RPMI8226 (cell line): Measurements from ENCODE around the gene C17orf100.
"Not testable (repeated sequence)": the region's sequence is repeated elsewhere in the genome, so short reads cannot be mapped to it uniquely, and the experiment has no call there.

Experiments used
- DNase-seq: peaks from one replicate; pipeline ENCODE4 v3.0.0-alpha.2; 2015

The C17orf100 gene

GRCh38 chr17:6669479-6670212 lies 18.1 kb downstream of the C17orf100 start:
- no peak for DNase-seq

- no peak for DNase-seq
Measured at GRCh38 chr17:6670571-6670970, 19.0 kb downstream of the C17orf100 start.

- DNase-seq, result no peak
Measured at GRCh38 chr17:6670999-6671398, 19.4 kb downstream of the C17orf100 start.

- DNase-seq, result no peak
Measured at GRCh38 chr17:6671431-6671830, 19.9 kb downstream of the C17orf100 start.

- no peak for DNase-seq
Measured at GRCh38 chr17:6674586-6674985, 23.0 kb downstream of the C17orf100 start.

- DNase-seq, result no peak
Measured at GRCh38 chr17:6675201-6675825, 23.8 kb downstream of the C17orf100 start.

GRCh38 chr17:6676802-6677157 lies 25.2 kb downstream of the C17orf100 start:
- no peak for DNase-seq

- DNase-seq, result no peak
Measured at GRCh38 chr17:6677158-6677831, 25.7 kb downstream of the C17orf100 start.

- no peak for DNase-seq
Measured at GRCh38 chr17:6677946-6678345, 26.4 kb downstream of the C17orf100 start.

GRCh38 chr17:6679241-6679640 lies 27.7 kb downstream of the C17orf100 start:
- no peak for DNase-seq

GRCh38 chr17:6681176-6681575 lies 29.6 kb downstream of the C17orf100 start:
- no peak for DNase-seq

GRCh38 chr17:6681671-6682070 lies 30.1 kb downstream of the C17orf100 start:
- DNase-seq, result no peak

- no peak for DNase-seq
Measured at GRCh38 chr17:6682339-6682738, 30.8 kb downstream of the C17orf100 start.

- DNase-seq, result no peak
Measured at GRCh38 chr17:6683081-6683684, 31.6 kb downstream of the C17orf100 start.

GRCh38 chr17:6683730-6684459 lies 32.3 kb downstream of the C17orf100 start:
- DNase-seq, result no peak

- DNase-seq, result no peak
Measured at GRCh38 chr17:6684460-6684783, 32.9 kb downstream of the C17orf100 start.

GRCh38 chr17:6684881-6685767 lies 33.6 kb downstream of the C17orf100 start:
- DNase-seq, result no peak

GRCh38 chr17:6686026-6686425 lies 34.5 kb downstream of the C17orf100 start:
- no peak for DNase-seq

- DNase-seq, result no peak
Measured at GRCh38 chr17:6688944-6689343, 37.4 kb downstream of the C17orf100 start.

GRCh38 chr17:6690641-6691040 lies 39.1 kb downstream of the C17orf100 start:
- no peak for DNase-seq

GRCh38 chr17:6691546-6691945 lies 40.0 kb downstream of the C17orf100 start:
- DNase-seq, result no peak

GRCh38 chr17:6691958-6692357 lies 40.4 kb downstream of the C17orf100 start:
- not testable (repeated sequence) for DNase-seq
